ENCODE results near the gene HDAC5. TPM values are rescaled to one million over a fixed set of nuclear protein-coding genes. Genes with fewer than 3 reads are reported as not detected.

HDAC5 gene
- polyA plus RNA-seq: 35.9 TPM
- long read RNA-seq, donor 1, full-length matches to known transcripts: 1 of 1 reads
- long read RNA-seq, donor 1, partial matches to known transcripts: 0 of 1 reads
- long read RNA-seq, donor 1, other reads (novel, unspliced or antisense): 0 of 1 reads
- long read RNA-seq, donor 2, full-length matches to known transcripts: 4 of 4 reads
- long read RNA-seq, donor 2, partial matches to known transcripts: 0 of 4 reads
- long read RNA-seq, donor 2, other reads (novel, unspliced or antisense): 0 of 4 reads
- long read RNA-seq, donor 3: 0 reads
- long read RNA-seq, donor 4, full-length matches to known transcripts: 1 of 1 reads
- long read RNA-seq, donor 4, partial matches to known transcripts: 0 of 1 reads
- long read RNA-seq, donor 4, other reads (novel, unspliced or antisense): 0 of 1 reads
- long read RNA-seq, donor 5, full-length matches to known transcripts: 5 of 5 reads
- long read RNA-seq, donor 5, partial matches to known transcripts: 0 of 5 reads
- long read RNA-seq, donor 5, other reads (novel, unspliced or antisense): 0 of 5 reads
- long read RNA-seq, donor 6, full-length matches to known transcripts: 2 of 2 reads
- long read RNA-seq, donor 6, partial matches to known transcripts: 0 of 2 reads
- long read RNA-seq, donor 6, other reads (novel, unspliced or antisense): 0 of 2 reads
- long read RNA-seq, donor 7: 0 reads
- long read RNA-seq, donor 8, full-length matches to known transcripts: 2 of 7 reads
- long read RNA-seq, donor 8, partial matches to known transcripts: 5 of 7 reads
- long read RNA-seq, donor 8, other reads (novel, unspliced or antisense): 0 of 7 reads
- long read RNA-seq, donor 9: 0 reads
- long read RNA-seq, donor 10, full-length matches to known transcripts: 2 of 7 reads
- long read RNA-seq, donor 10, partial matches to known transcripts: 0 of 7 reads
- long read RNA-seq, donor 10, other reads (novel, unspliced or antisense): 5 of 7 reads
- long read RNA-seq, donor 11: 0 reads

DNA sequence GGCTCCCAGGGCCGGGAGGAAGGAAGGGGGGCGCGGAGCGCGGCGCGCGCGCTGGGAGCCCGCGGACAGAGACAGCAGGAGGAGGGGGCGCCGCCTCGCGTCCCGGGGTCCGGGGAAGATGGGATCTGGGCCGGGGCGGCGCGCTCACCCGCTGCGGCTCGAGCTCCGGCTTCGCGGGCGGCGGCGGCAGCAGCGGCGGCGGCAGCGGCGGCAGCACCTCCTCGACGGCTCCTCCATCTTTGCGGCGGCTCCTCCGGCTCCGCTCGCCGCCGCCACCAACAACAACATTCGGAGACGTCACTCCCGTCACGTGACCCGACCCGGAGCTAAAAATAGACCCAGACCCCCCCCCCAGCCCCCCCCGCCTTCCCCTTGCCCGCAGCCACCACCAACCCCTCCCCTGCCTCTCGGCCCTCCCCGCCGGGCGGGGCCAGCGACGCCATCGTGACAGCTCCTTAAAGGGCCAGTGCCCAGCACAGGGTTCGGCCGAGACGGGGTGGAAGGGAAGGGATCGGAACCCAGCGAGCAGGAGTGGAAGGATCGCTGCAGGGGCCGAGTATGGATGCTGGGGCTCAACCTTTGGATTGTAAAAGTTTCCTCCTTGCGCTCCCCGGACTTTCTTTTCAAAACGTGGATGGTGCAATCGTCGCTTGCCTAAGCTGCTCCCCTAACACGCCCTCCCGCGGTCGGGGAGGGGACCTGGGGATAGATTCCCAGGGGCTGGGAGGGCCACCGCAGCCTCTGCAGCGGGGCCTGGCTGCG is at the start of gene HDAC5:
Gene HDAC5 (minus strand): TSS at position 286 of the 762 bp plus-strand sequence. CDS start 6,126 bp downstream, outside the sequence.
- H3K4me1 ChIP-seq (ENCODE audit: control insufficient read depth, insufficient read depth, low read length): peaks cover 14% of the 10 kb centered on the region
- H3K36me3 ChIP-seq (ENCODE audit: control insufficient read depth, insufficient read depth, low read length): peaks cover 3% of the 10 kb centered on the region
- no peaks in the 10 kb centered on the region for H3K27me3 ChIP-seq (ENCODE audit: control insufficient read depth, insufficient read depth, low read length)
- H3K27ac ChIP-seq (ENCODE audit: low read length): peak within 1 kb of the TSS; percentile 86
- H3K9me3 ChIP-seq (ENCODE audit: control insufficient read depth, low read depth, low read length): no peaks in the 10 kb centered on the region
- H3K4me3 ChIP-seq (ENCODE audit: low read length): peak within 1 kb of the TSS; percentile 69
- DNase-seq: peak; percentile 93 to 97
- WGBS (ENCODE audit: insufficient coverage, low lambda C conversion rate): no CpG with 5 or more reads among the region's 78 CpGs

- DNase-seq: no peak
- H3K9me3 ChIP-seq (ENCODE audit: control insufficient read depth, low read depth, low read length): no peaks in the 10 kb centered on the region
- H3K27ac ChIP-seq (ENCODE audit: low read length): no peak overlapping the region
- no peak overlapping the region for H3K4me3 ChIP-seq (ENCODE audit: low read length)
- no CpG with 5 or more reads among the region's 17 CpGs for WGBS (ENCODE audit: insufficient coverage, low lambda C conversion rate)
- peaks cover 7% of the 10 kb centered on the region for H3K27me3 ChIP-seq (ENCODE audit: control insufficient read depth, insufficient read depth, low read length)
- peaks cover 10% of the 10 kb centered on the region for H3K4me1 ChIP-seq (ENCODE audit: control insufficient read depth, insufficient read depth, low read length)
- peaks cover 9% of the 10 kb centered on the region for H3K36me3 ChIP-seq (ENCODE audit: control insufficient read depth, insufficient read depth, low read length)
Measured at GRCh38 chr17:44171931-44172455, 48.6 kb upstream of the HDAC5 start.

DNA sequence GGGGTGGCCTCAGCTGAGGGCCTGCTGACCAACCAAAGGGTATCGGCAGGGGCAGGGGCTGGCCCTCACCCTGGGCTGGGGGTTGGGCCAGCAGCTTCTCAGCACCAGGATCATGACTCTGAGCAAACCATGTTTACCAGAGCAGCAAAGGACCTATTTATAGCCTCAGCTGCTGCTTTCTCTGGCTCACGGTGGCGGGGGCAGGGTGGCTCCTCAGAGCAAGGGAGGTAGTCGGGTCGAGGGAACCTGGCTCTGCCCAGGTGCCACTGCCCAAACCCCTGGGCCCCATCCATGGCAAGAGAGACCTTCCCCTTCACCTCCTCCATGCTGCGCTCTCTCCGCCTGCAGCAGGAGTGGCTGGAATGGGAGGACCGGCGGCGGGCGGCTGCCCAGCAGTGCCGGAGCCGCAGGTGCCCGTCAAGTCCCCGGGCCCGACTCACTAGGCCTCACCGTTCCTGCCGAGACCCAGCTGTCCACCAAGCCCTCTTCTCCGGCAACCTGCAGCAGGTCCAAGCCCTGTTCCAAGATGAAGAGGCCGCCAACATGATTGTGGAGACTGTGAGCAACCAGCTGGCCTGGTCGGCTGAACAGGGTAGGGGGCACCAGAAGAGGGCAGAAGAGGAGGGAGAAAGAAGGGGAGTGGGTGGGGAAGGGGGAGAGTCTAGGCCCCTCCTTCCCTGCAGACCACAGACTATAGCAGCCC is 47.2 kb upstream of the HDAC5 start, which contains the start of gene ASB16:
Gene ASB16 (plus strand): TSS at position 206 of the 703 bp plus-strand sequence. CDS start 86 bp downstream, at position 292.
- H3K4me1 ChIP-seq (ENCODE audit: control insufficient read depth, insufficient read depth, low read length): peaks cover 10% of the 10 kb centered on the region
- H3K4me3 ChIP-seq (ENCODE audit: low read length): no peak within 1 kb of the TSS
- peaks cover 2% of the 10 kb centered on the region for H3K36me3 ChIP-seq (ENCODE audit: control insufficient read depth, insufficient read depth, low read length)
- DNase-seq: no peak
- H3K9me3 ChIP-seq (ENCODE audit: control insufficient read depth, low read depth, low read length): no peaks in the 10 kb centered on the region
- 30% methylated on average over 2 of the region's 21 CpGs for WGBS (ENCODE audit: insufficient coverage, low lambda C conversion rate)
- H3K27ac ChIP-seq (ENCODE audit: low read length): peak within 1 kb of the TSS; percentile 28
- peaks cover 7% of the 10 kb centered on the region for H3K27me3 ChIP-seq (ENCODE audit: control insufficient read depth, insufficient read depth, low read length)

DNA sequence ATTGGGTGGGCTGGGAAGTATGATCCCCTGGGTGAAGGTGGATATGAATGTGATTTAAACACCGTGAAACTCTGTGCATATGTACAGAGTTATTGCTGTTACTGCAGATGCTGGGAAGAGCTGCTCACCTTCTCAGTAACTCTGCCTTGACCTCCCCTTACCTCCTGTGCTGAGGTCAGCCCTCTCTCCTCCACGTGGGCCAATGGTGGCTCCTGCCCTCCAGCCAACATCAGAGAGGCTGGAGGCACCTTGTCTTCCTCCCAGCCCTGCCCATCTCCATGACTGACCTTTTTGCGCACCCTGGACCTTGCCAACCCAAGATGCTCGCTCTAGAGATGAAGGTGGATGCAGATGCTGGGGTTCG is 46.7 kb upstream of the HDAC5 start:
- WGBS (ENCODE audit: insufficient coverage, low lambda C conversion rate): no CpG with 5 or more reads among the region's 5 CpGs
- peaks cover 2% of the 10 kb centered on the region for H3K36me3 ChIP-seq (ENCODE audit: control insufficient read depth, insufficient read depth, low read length)
- H3K4me3 ChIP-seq (ENCODE audit: low read length): no peak overlapping the region

DNA sequence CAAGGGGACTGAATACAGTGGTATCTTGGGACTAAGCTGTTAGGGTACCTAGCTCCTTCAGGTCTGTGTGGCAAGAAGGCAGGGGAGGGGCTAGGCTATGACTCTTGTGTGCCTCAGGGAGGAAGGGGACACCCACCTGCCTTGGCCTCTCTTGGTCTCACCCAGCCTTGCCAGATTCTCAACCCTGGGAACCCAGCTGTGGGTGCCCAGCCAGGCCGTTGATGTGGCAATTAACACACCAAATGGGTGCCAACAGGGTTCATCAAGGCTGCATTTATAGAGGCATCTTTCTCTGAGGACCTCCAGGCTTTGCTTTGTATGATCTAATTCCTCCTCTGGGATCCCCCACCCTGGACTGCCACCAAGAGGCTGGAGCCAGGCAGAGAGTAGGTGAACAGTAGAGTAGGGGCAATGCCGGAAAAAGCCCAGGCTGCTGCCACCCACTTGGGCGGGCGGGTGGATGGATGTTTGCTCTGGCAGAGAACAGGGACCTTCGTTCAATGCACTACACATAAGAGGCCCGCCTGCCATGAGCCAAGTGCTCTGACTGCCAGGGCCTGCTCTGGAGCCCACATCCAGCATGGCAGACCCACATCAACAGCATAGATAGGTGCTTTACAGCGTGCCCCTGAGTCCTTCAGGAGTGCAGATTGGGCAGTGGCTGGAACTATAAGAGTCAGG is 43.9 kb upstream of the HDAC5 start:
- WGBS (ENCODE audit: insufficient coverage, low lambda C conversion rate): no CpG with 5 or more reads among the region's 7 CpGs
- H3K27me3 ChIP-seq (ENCODE audit: control insufficient read depth, insufficient read depth, low read length): peaks cover 7% of the 10 kb centered on the region

More for the DNA sequence above, 46.7 kb upstream of the HDAC5 start:
- H3K9me3 ChIP-seq (ENCODE audit: control insufficient read depth, low read depth, low read length): no peaks in the 10 kb centered on the region
- H3K27me3 ChIP-seq (ENCODE audit: control insufficient read depth, insufficient read depth, low read length): peaks cover 7% of the 10 kb centered on the region
- DNase-seq: no peak
- peak overlapping the region; percentile 28 for H3K27ac ChIP-seq (ENCODE audit: low read length)
- peaks cover 10% of the 10 kb centered on the region for H3K4me1 ChIP-seq (ENCODE audit: control insufficient read depth, insufficient read depth, low read length)

GRCh38 chr17:44164476-44164875 is 41.0 kb upstream of the HDAC5 start:
- Histone ChIP-seq H3K27ac (ENCODE audit: low read length) (no peak overlapping the region), H3K4me1 (ENCODE audit: control insufficient read depth, insufficient read depth, low read length) (peaks cover 6% of the 10 kb centered on the region), H3K27me3 (ENCODE audit: control insufficient read depth, insufficient read depth, low read length) (no peaks in the 10 kb centered on the region), H3K9me3 (ENCODE audit: control insufficient read depth, low read depth, low read length) (no peaks in the 10 kb centered on the region), H3K36me3 (ENCODE audit: control insufficient read depth, insufficient read depth, low read length) (no peaks in the 10 kb centered on the region), H3K4me3 (ENCODE audit: low read length) (no peak overlapping the region)
- DNase-seq: no peak
- no CpG with 5 or more reads among the region's 1 CpG for WGBS (ENCODE audit: insufficient coverage, low lambda C conversion rate)

More for the DNA sequence above, 43.9 kb upstream of the HDAC5 start:
- DNase-seq: no peak
- Histone ChIP-seq H3K9me3 (ENCODE audit: control insufficient read depth, low read depth, low read length) (no peaks in the 10 kb centered on the region), H3K27ac (ENCODE audit: low read length) (no peak overlapping the region), H3K4me3 (ENCODE audit: low read length) (no peak overlapping the region), H3K4me1 (ENCODE audit: control insufficient read depth, insufficient read depth, low read length) (peaks cover 10% of the 10 kb centered on the region), H3K36me3 (ENCODE audit: control insufficient read depth, insufficient read depth, low read length) (no peaks in the 10 kb centered on the region)

DNA sequence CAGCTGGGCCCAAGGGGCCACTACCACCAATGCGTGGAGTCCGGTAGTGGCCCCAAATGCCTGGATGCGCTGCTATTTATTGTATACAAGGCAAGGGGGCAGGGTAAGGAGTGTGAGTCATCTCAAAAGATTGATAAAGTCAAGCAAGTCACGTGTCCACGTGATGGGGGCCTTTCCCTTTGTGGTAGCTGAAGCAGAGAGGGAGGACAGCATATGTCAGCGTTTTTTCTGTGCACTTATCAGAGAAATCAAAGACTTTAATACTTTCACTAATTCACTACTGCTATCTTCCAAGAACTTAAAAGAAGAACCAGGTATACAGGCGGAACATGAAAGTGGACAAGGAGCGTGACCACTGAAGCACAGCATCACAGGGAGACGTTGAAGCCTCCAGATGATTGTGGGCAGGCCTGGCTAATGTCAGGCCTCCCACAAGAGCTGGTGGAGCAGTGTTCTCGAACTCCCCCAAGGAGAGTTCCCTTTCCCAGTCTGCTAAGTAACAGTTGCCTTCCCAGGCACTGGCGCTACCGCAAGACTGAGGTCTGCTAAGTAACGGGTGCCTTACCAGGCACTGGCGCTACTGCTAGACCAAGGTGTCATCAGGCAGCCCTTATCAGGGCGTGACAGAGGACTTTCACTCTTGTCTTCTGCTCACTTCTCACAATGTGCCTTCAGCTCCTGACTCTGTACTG is 36.2 kb upstream of the HDAC5 start:
- no peak overlapping the region for H3K27ac ChIP-seq (ENCODE audit: low read length)
- WGBS (ENCODE audit: insufficient coverage, low lambda C conversion rate): 80% methylated on average over 1 of the region's 15 CpGs
- peaks cover 4% of the 10 kb centered on the region for H3K36me3 ChIP-seq (ENCODE audit: control insufficient read depth, insufficient read depth, low read length)
- peak; percentile 39 to 49 for DNase-seq
- H3K4me3 ChIP-seq (ENCODE audit: low read length): no peak overlapping the region
- peaks cover 2% of the 10 kb centered on the region for H3K4me1 ChIP-seq (ENCODE audit: control insufficient read depth, insufficient read depth, low read length)
- H3K9me3 ChIP-seq (ENCODE audit: control insufficient read depth, low read depth, low read length): no peaks in the 10 kb centered on the region
- no peaks in the 10 kb centered on the region for H3K27me3 ChIP-seq (ENCODE audit: control insufficient read depth, insufficient read depth, low read length)

- Histone ChIP-seq H3K4me3 (ENCODE audit: low read length) (no peak overlapping the region), H3K9me3 (ENCODE audit: control insufficient read depth, low read depth, low read length) (no peaks in the 10 kb centered on the region), H3K27me3 (ENCODE audit: control insufficient read depth, insufficient read depth, low read length) (no peaks in the 10 kb centered on the region), H3K36me3 (ENCODE audit: control insufficient read depth, insufficient read depth, low read length) (peaks cover 4% of the 10 kb centered on the region), H3K4me1 (ENCODE audit: control insufficient read depth, insufficient read depth, low read length) (no peaks in the 10 kb centered on the region), H3K27ac (ENCODE audit: low read length) (no peak overlapping the region)
- no CpG with 5 or more reads among the region's 2 CpGs for WGBS (ENCODE audit: insufficient coverage, low lambda C conversion rate)
- DNase-seq: no peak
Measured at GRCh38 chr17:44155488-44155887, 32.0 kb upstream of the HDAC5 start.
